Endometrium (tissue), 2 donors: ENCODE data around the gene GRIK5.
"Not testable (repeated sequence)": the region's sequence is repeated elsewhere in the genome, so short reads cannot be mapped to it uniquely, and the experiment has no call there.

Experiments
- FAIRE-seq: peaks from 2 replicates; lab custom pipeline; 2012; peaks lifted over from hg19 to GRCh38; lab: Jason Lieb, UNC
- donor health status: control.
- donor health status: control.

Gene GRIK5

GRCh38 chr19:42042455-42043170 is 27.4 kb downstream of the GRIK5 start:
- FAIRE-seq = no peak

GRCh38 chr19:42040491-42040890 is 29.5 kb downstream of the GRIK5 start:
- FAIRE-seq = not testable (repeated sequence)

GRCh38 chr19:42040031-42040430 is 30.0 kb downstream of the GRIK5 start:
- no peak for FAIRE-seq

GRCh38 chr19:42038666-42039065 is 31.3 kb downstream of the GRIK5 start:
- no peak for FAIRE-seq

GRCh38 chr19:42037649-42038048 is 32.4 kb downstream of the GRIK5 start:
- FAIRE-seq = no peak

- FAIRE-seq = not testable (repeated sequence)
Measured at GRCh38 chr19:42034640-42035391, 35.2 kb downstream of the GRIK5 start.

- FAIRE-seq = no peak
Measured at GRCh38 chr19:42033413-42033812, 36.6 kb downstream of the GRIK5 start.

GRCh38 chr19:42032431-42032830 is 37.6 kb downstream of the GRIK5 start:
- FAIRE-seq = no peak

GRCh38 chr19:42030645-42031440 is 39.2 kb downstream of the GRIK5 start:
- no peak for FAIRE-seq

- FAIRE-seq = no peak
Measured at GRCh38 chr19:42028304-42029216, 41.4 kb downstream of the GRIK5 start.

- FAIRE-seq = no peak
Measured at GRCh38 chr19:42024622-42025111, 45.3 kb downstream of the GRIK5 start.

GRCh38 chr19:42023943-42024260 is 46.1 kb downstream of the GRIK5 start:
- no peak for FAIRE-seq

GRCh38 chr19:42023121-42023942 is 46.7 kb downstream of the GRIK5 start:
- no peak for FAIRE-seq

- no peak for FAIRE-seq
Measured at GRCh38 chr19:42022616-42023015, 47.4 kb downstream of the GRIK5 start.

- FAIRE-seq = no peak
Measured at GRCh38 chr19:42021185-42021584, 48.8 kb downstream of the GRIK5 start.

- FAIRE-seq = no peak
Measured at GRCh38 chr19:42018503-42019193, 51.4 kb downstream of the GRIK5 start.

GRCh38 chr19:42017040-42017439 is 53.0 kb downstream of the GRIK5 start:
- no peak for FAIRE-seq

GRCh38 chr19:42012747-42013146 is 57.3 kb downstream of the GRIK5 start:
- not testable (repeated sequence) for FAIRE-seq

GRCh38 chr19:42010245-42011126 is 59.5 kb downstream of the GRIK5 start:
- FAIRE-seq = no peak
